Fibroblast of lung (primary cell): ENCODE data around the gene GJE1. TPM values are rescaled to one million over a fixed set of nuclear protein-coding genes. Genes with fewer than 3 reads are reported as not detected.
"Not testable (repeated sequence)": the region's sequence is repeated elsewhere in the genome, so short reads cannot be mapped to it uniquely, and the experiment has no call there.

Source experiments
- DNase-seq, 2 donors: peaks; one replicate each; pipeline versions ENCODE4 v3.0.0 to v3.0.0-alpha.2; 2010; ENCODE audit warnings: low read depth in 2 of 2
- H2AFZ ChIP-seq: 2 replicates; pipeline ENCODE4 v1.5.1; 2012; ENCODE audit warnings: low read length, control low read depth, inconsistent platforms
- H3K27ac ChIP-seq: 2 replicates; pipeline ENCODE4 v1.5.1; 2011; ENCODE audit warnings: low read length, control low read depth; ENCODE audit not compliant: insufficient read depth
- H3K27me3 ChIP-seq: 2 replicates; pipeline ENCODE4 v1.5.1; 2011; ENCODE audit warnings: mild to moderate bottlenecking, low read length; ENCODE audit not compliant: control insufficient read depth, insufficient read depth
- H3K36me3 ChIP-seq: 2 replicates; pipeline ENCODE4 v1.5.1; 2011; ENCODE audit warnings: low read length; ENCODE audit not compliant: control insufficient read depth, insufficient read depth
- H3K4me1 ChIP-seq: 2 replicates; pipeline ENCODE4 v1.5.1; 2011; ENCODE audit warnings: low read length; ENCODE audit not compliant: control insufficient read depth, insufficient read depth; ENCODE audit errors: extremely low read depth
- H3K4me2 ChIP-seq: 2 replicates; pipeline ENCODE4 v1.5.1; 2011; ENCODE audit warnings: low read length, control low read depth; ENCODE audit not compliant: insufficient read depth; ENCODE audit errors: extremely low read depth
- H3K4me3 ChIP-seq, 4 experiments: fragments of 200-600 bp in 1 of 4; sonication (generic) in 1 of 4; replicated peaks in 1 of 4; 2 replicates each; pipeline ENCODE4 v1.5.1; 2011 to 2016; ENCODE audit warnings: low read length in 4 of 4, low read depth in 3 of 4, mild to moderate bottlenecking in 3 of 4, control low read depth in 2 of 4, inconsistent platforms in 1 of 4, mixed read lengths in 1 of 4; ENCODE audit not compliant: insufficient read depth in 1 of 4; ENCODE audit errors: control extremely low read depth in 1 of 4
- H3K79me2 ChIP-seq: 2 replicates; pipeline ENCODE4 v1.5.1; 2012; ENCODE audit warnings: mild to moderate bottlenecking, low read length, inconsistent platforms; ENCODE audit not compliant: control insufficient read depth, insufficient read depth
- H3K9ac ChIP-seq: 2 replicates; pipeline ENCODE4 v1.5.1; 2011; ENCODE audit warnings: mild to moderate bottlenecking, low read length, control low read depth; ENCODE audit not compliant: insufficient read depth
- H3K9me3 ChIP-seq: 2 replicates; pipeline ENCODE4 v1.5.1; 2012; ENCODE audit warnings: low read depth, low read length; ENCODE audit not compliant: control insufficient read depth, insufficient read depth
- H4K20me1 ChIP-seq: 2 replicates; pipeline ENCODE4 v1.5.1; 2011; ENCODE audit warnings: low read length; ENCODE audit not compliant: control insufficient read depth, insufficient read depth; ENCODE audit errors: extremely low read depth
- CTCF ChIP-seq, 2 donors: IDR thresholded peaks in 1 of 2; conservative IDR thresholded peaks in 1 of 2; 1 replicate in 1 of 2; 2 replicates in 1 of 2; pipeline ENCODE4 v1.5.1; 2011 to 2012; ENCODE audit warnings: low read length in 2 of 2, control low read depth in 1 of 2, inconsistent platforms in 1 of 2, low read depth in 1 of 2, mild to moderate bottlenecking in 1 of 2
- EZH2 ChIP-seq: IDR thresholded peaks from 2 replicates; pipeline ENCODE4 v1.5.1; 2012; ENCODE audit warnings: low read length, control low read depth, mild to moderate bottlenecking; ENCODE audit errors: missing control alignments
- polyA plus RNA-seq, 2 donors: library from polyadenylated mRNA; depleted of rRNA in 1 of 2; stranded (reverse) in 1 of 2; unstranded in 1 of 2; fragments of >200 nt; gene quantifications; 2 replicates each; pipeline ENCODE4 v1.2.1, GENCODE V29; 2011 to 2012; ENCODE audit warnings: missing spikeins in 1 of 2
- total RNA-seq: library from RNA; depleted of rRNA; stranded (reverse); fragments of >200 nt; gene quantifications from 2 replicates; pipeline ENCODE4 v1.2.1, GENCODE V29; 2014

The GJE1 gene
- total and polyA plus RNA-seq, 2 donors (not counting 1 experiment from before 2014, with no cell fraction given) = not detected

GRCh38 chr6:142154336-142154735 lies 21.6 kb downstream of the GJE1 start:
- no peaks in the 10 kb centered on the region for H3K36me3 ChIP-seq
- H2AFZ ChIP-seq = no peak overlapping the region
- H3K27ac ChIP-seq = no peak overlapping the region
- peaks cover 6% of the 10 kb centered on the region for H3K4me1 ChIP-seq
- no peak overlapping the region for H3K4me3 ChIP-seq
- no peak overlapping the region for H3K9ac ChIP-seq
- no peaks in the 10 kb centered on the region for H4K20me1 ChIP-seq
- TF ChIP-seq CTCF (conservative IDR thresholded peaks at IDR 0.05 in 1 of 2, IDR thresholded peaks at IDR 0.05 in 1 of 2; ENCODE audit: low read depth in 1 of 2, low read length in 2 of 2) (no peak), EZH2 (no peak)
- H3K9me3 ChIP-seq = no peaks in the 10 kb centered on the region
- H3K79me2 ChIP-seq = peaks cover 80% of the 10 kb centered on the region
- H3K27me3 ChIP-seq = no peaks in the 10 kb centered on the region
- no peak overlapping the region for H3K4me2 ChIP-seq
- no peak for DNase-seq

- H3K4me1 ChIP-seq = peaks cover 6% of the 10 kb centered on the region
- H2AFZ ChIP-seq = no peak overlapping the region
- no peaks in the 10 kb centered on the region for H4K20me1 ChIP-seq
- H3K4me3 ChIP-seq = no peak overlapping the region
- TF ChIP-seq EZH2 (no peak), CTCF (conservative IDR thresholded peaks at IDR 0.05 in 1 of 2, IDR thresholded peaks at IDR 0.05 in 1 of 2; ENCODE audit: low read depth in 1 of 2, low read length in 2 of 2) (no peak)
- no peak for DNase-seq
- H3K4me2 ChIP-seq = no peak overlapping the region
- peaks cover 76% of the 10 kb centered on the region for H3K79me2 ChIP-seq
- H3K9ac ChIP-seq = no peak overlapping the region
- no peaks in the 10 kb centered on the region for H3K9me3 ChIP-seq
- H3K27ac ChIP-seq = no peak overlapping the region
- no peaks in the 10 kb centered on the region for H3K27me3 ChIP-seq
- no peaks in the 10 kb centered on the region for H3K36me3 ChIP-seq
Measured at GRCh38 chr6:142155091-142155490, 22.4 kb downstream of the GJE1 start.

DNA sequence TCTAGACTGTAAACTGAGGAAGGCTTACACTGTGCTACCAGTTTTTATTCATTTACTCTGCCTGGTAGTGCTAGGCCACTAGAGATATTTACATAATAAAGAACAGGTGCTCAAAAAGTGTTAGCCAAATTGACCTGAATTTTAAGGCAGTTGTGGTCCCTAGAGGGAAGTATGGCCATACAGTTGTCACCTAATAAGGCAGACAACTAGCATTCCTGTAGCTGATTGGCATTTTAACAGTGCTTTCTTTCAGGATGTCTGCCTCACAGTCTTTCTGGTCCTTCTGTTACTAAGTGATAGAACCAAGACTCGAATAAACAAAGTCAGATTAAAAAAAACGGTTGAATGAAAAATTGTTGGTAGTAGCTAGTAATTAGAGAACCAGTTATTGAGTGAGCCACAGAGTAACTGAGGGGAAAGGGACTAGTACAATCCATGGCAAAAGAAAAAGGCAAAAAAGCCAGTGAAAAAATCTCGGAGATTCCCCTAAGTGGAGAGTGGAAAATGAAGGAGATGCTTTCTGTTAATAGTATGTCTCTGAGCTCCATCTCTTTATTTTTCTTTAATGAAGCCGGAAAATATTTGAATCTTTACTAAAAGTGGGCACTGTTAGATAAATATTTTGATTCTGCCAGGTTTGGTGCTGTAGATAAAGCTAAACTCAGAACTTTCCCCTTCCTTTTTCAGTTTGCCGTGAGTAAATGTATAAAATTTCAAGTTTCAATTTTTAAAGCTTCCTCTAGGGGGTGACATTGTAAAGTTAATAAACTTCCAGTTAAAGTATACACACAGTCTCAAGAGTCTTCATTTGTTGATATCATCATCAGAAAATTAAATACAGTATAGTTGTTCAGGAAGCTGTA lies 23.4 kb downstream of the GJE1 start:
- H3K4me2 ChIP-seq = peak overlapping the region; percentile 68
- peak; percentile 8 to 60 for DNase-seq
- peaks cover 6% of the 10 kb centered on the region for H3K4me1 ChIP-seq
- TF ChIP-seq EZH2 = no peak
- TF ChIP-seq CTCF (conservative IDR thresholded peaks at IDR 0.05 in 1 of 2, IDR thresholded peaks at IDR 0.05 in 1 of 2; ENCODE audit: low read depth in 1 of 2, low read length in 2 of 2) = peak; percentile 16 to 38
- no peaks in the 10 kb centered on the region for H3K36me3 ChIP-seq
- peaks cover 74% of the 10 kb centered on the region for H3K79me2 ChIP-seq
- H3K27me3 ChIP-seq = no peaks in the 10 kb centered on the region
- peak overlapping the region in 3 of 4 experiments; percentile 0 to 38 (median 37) for H3K4me3 ChIP-seq
- no peaks in the 10 kb centered on the region for H4K20me1 ChIP-seq
- H3K9ac ChIP-seq = no peak overlapping the region
- no peaks in the 10 kb centered on the region for H3K9me3 ChIP-seq
- no peak overlapping the region for H2AFZ ChIP-seq
- peak overlapping the region; percentile 41 for H3K27ac ChIP-seq

DNA sequence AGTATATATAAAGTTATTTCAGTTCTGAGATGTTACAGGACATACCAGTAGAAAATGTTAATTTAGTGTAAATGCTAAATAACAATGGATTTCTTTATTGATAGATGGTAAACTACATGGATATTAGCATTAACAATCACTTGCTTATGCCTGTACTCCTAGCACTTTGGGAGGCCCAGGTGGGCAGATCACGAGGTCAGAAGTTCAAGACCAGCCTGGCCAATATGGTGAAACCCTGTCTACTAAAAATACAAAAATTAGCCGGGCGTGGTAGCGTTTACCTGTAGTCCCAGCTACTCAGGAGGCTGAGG lies 24.0 kb downstream of the GJE1 start:
- not testable (repeated sequence) for H3K27me3 ChIP-seq, H3K36me3 ChIP-seq, H3K4me2 ChIP-seq, H3K9ac ChIP-seq, H3K4me1 ChIP-seq, DNase-seq, H3K27ac ChIP-seq, H3K9me3 ChIP-seq, H3K4me3 ChIP-seq, H2AFZ ChIP-seq, H4K20me1 ChIP-seq
- peaks cover 73% of the 10 kb centered on the region for H3K79me2 ChIP-seq
